Left ventricle myocardium inferior (tissue), 1 donor: ENCODE data around the gene PARK7. TPM values are rescaled to one million over a fixed set of nuclear protein-coding genes. Genes with fewer than 3 reads are reported as not detected.

Experiments used
- DNase-seq: peaks from one replicate; pipeline ENCODE4 v3.0.0-alpha.2; 2020
- H3K27ac ChIP-seq: fragments of 200-600 bp; replicated peaks from 2 replicates; pipeline ENCODE4 v1.8.0; 2021
- H3K27me3 ChIP-seq: fragments of 200-600 bp; 2 replicates; pipeline ENCODE4 v1.8.0; 2021; ENCODE audit warnings: low read depth
- H3K36me3 ChIP-seq: fragments of 200-600 bp; 2 replicates; pipeline ENCODE4 v1.8.0; 2021
- H3K4me1 ChIP-seq: fragments of 200-600 bp; 2 replicates; pipeline ENCODE4 v1.8.0; 2021
- H3K4me3 ChIP-seq: fragments of 200-600 bp; 2 replicates; pipeline ENCODE4 v1.8.0; 2021; ENCODE audit warnings: mild to moderate bottlenecking, moderate library complexity
- H3K9me3 ChIP-seq: fragments of 200-600 bp; replicated peaks from 2 replicates; pipeline ENCODE4 v1.8.0; 2021
- CTCF ChIP-seq: fragments of 200-600 bp; IDR thresholded peaks from 2 replicates; pipeline ENCODE4 v1.8.0; 2021; ENCODE audit warnings: antibody characterized with exemption, mild to moderate bottlenecking, borderline replicate concordance
- intact Hi-C: fragments of 100-400 bp; cut with micrococcal nuclease; formaldehyde crosslinking; loops from one replicate; pipeline ENCODE4 v1.11.0; 2022
- total RNA-seq: library from RNA; stranded (reverse); fragmentation: NEBNext Ultra II Directional; extraction: Animal tissue kit (Norgen Biotek cat#: 25700); gene quantifications from one replicate; pipeline ENCODE4 v1.2.1, GENCODE V29; 2021
- donor health status: DM: no; HTN: yes; CAD: no; lungs with severe emphysema.

Gene PARK7
- total RNA-seq, 1 donor from 2014 or later: 329 TPM

GRCh38 chr1:8021676-8022266 lies 60.3 kb downstream of the PARK7 start:
- TF ChIP-seq CTCF: no peak

GRCh38 chr1:8022395-8023286 lies 61.1 kb downstream of the PARK7 start:
- Histone ChIP-seq H3K4me1 (peaks cover 89% of the 10 kb centered on the region), H3K27ac (no peak overlapping the region), H3K9me3 (no peaks in the 10 kb centered on the region), H3K27me3 (no peaks in the 10 kb centered on the region), H3K4me3 (peak overlapping the region; percentile 94), H3K36me3 (no peaks in the 10 kb centered on the region)
- intact Hi-C loops: no loop called here
- no peak for TF ChIP-seq CTCF
- no peak for DNase-seq

More at GRCh38 chr1:8021676-8022266, 60.3 kb downstream of the PARK7 start:
- H3K4me1 ChIP-seq: peaks cover 89% of the 10 kb centered on the region
- no peaks in the 10 kb centered on the region for H3K27me3 ChIP-seq
- no peak overlapping the region for H3K27ac ChIP-seq
- intact Hi-C loops: no loop called here
- no peaks in the 10 kb centered on the region for H3K36me3 ChIP-seq
- H3K9me3 ChIP-seq: no peaks in the 10 kb centered on the region
- no peak for DNase-seq
- no peak overlapping the region for H3K4me3 ChIP-seq

- Histone ChIP-seq H3K9me3 (no peaks in the 10 kb centered on the region), H3K4me1 (peaks cover 90% of the 10 kb centered on the region), H3K36me3 (no peaks in the 10 kb centered on the region), H3K27ac (no peak overlapping the region), H3K4me3 (peak overlapping the region; percentile 94), H3K27me3 (no peaks in the 10 kb centered on the region)
- no peak for TF ChIP-seq CTCF
- intact Hi-C loops: no loop called here
- no peak for DNase-seq
Measured at GRCh38 chr1:8023287-8023994, 61.9 kb downstream of the PARK7 start.

- no peak for TF ChIP-seq CTCF
- peaks cover 86% of the 10 kb centered on the region for H3K4me1 ChIP-seq
- no peaks in the 10 kb centered on the region for H3K27me3 ChIP-seq
- no peak for DNase-seq
- no peaks in the 10 kb centered on the region for H3K9me3 ChIP-seq
- intact Hi-C loops: no loop called here
- H3K36me3 ChIP-seq: no peaks in the 10 kb centered on the region
- peak overlapping the region; percentile 94 for H3K4me3 ChIP-seq
- no peak overlapping the region for H3K27ac ChIP-seq
Measured at GRCh38 chr1:8023995-8024313, 62.4 kb downstream of the PARK7 start.

GRCh38 chr1:8024329-8024728 lies 62.8 kb downstream of the PARK7 start:
- peaks cover 83% of the 10 kb centered on the region for H3K4me1 ChIP-seq
- no peaks in the 10 kb centered on the region for H3K36me3 ChIP-seq
- H3K27me3 ChIP-seq: no peaks in the 10 kb centered on the region
- peak overlapping the region; percentile 94 for H3K4me3 ChIP-seq
- H3K9me3 ChIP-seq: no peaks in the 10 kb centered on the region
- TF ChIP-seq CTCF: no peak
- H3K27ac ChIP-seq: no peak overlapping the region
- DNase-seq: no peak
- intact Hi-C loops: no loop called here
